ENCODE data around the gene MED13L.

DNA sequence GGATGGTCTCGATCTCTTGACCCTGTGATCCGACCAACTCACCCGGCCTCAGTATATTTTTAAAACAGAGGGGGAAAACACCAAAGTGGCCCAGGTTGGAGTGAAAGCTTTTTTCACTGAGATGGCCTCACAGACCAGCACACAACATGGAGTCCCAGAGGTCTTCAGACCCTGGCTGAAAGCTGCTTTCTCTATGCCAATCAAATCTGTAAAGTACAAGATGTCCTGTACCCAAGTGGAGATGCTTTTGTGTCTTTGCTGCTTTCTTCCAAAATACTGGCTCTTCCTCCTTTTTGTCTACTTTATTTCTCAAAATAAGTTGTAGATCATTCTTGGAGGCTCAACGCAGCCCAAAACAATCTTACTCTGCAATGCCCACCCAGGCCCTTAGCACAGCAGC lies 214.8 kb downstream of the MED13L start:
- TF ChIP-seq, protein P1, sequence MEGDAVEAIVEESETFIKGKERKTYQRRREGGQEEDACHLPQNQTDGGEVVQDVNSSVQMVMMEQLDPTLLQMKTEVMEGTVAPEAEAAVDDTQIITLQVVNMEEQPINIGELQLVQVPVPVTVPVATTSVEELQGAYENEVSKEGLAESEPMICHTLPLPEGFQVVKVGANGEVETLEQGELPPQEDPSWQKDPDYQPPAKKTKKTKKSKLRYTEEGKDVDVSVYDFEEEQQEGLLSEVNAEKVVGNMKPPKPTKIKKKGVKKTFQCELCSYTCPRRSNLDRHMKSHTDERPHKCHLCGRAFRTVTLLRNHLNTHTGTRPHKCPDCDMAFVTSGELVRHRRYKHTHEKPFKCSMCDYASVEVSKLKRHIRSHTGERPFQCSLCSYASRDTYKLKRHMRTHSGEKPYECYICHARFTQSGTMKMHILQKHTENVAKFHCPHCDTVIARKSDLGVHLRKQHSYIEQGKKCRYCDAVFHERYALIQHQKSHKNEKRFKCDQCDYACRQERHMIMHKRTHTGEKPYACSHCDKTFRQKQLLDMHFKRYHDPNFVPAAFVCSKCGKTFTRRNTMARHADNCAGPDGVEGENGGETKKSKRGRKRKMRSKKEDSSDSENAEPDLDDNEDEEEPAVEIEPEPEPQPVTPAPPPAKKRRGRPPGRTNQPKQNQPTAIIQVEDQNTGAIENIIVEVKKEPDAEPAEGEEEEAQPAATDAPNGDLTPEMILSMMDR (conservative IDR thresholded peaks at IDR 0.05; ENCODE audit: low read length) = no peak
- TF ChIP-seq EZH2phosphoT487 (IDR thresholded peaks at IDR 0.05; ENCODE audit: borderline replicate concordance, low read depth, low read length) = no peak

Measured in OCI-LY7 (cell line).